ENCODE measurements around the gene FMNL3. TPM values are rescaled to one million over a fixed set of nuclear protein-coding genes. Genes with fewer than 3 reads are reported as not detected.

The FMNL3 gene
- total and polyA plus RNA-seq, 2 of the 8 experiments (the other 6 are each of a cell fraction or from before 2014, with no cell fraction given): 8.6 to 29.0 TPM

- TF ChIP-seq CHD7 (IDR thresholded peaks at IDR 0.05; ENCODE audit: insufficient replicate concordance, low read length): no peak
- no peak for TF ChIP-seq USF2 (IDR thresholded peaks at IDR 0.05; ENCODE audit: low read length)
- TF ChIP-seq, protein P1, sequence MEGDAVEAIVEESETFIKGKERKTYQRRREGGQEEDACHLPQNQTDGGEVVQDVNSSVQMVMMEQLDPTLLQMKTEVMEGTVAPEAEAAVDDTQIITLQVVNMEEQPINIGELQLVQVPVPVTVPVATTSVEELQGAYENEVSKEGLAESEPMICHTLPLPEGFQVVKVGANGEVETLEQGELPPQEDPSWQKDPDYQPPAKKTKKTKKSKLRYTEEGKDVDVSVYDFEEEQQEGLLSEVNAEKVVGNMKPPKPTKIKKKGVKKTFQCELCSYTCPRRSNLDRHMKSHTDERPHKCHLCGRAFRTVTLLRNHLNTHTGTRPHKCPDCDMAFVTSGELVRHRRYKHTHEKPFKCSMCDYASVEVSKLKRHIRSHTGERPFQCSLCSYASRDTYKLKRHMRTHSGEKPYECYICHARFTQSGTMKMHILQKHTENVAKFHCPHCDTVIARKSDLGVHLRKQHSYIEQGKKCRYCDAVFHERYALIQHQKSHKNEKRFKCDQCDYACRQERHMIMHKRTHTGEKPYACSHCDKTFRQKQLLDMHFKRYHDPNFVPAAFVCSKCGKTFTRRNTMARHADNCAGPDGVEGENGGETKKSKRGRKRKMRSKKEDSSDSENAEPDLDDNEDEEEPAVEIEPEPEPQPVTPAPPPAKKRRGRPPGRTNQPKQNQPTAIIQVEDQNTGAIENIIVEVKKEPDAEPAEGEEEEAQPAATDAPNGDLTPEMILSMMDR (IDR thresholded peaks at IDR 0.05; ENCODE audit: control extremely low read depth in 1 of 3, insufficient read depth in 1 of 3, low read depth in 1 of 3, low read length in 3 of 3): peak; percentile 47 to 56 (median 54)
- no peak for TF ChIP-seq ATF3 (IDR thresholded peaks at IDR 0.05; ENCODE audit: insufficient read depth, low read depth, low read length)
- no peak for TF ChIP-seq FOSL1 (IDR thresholded peaks at IDR 0.05; ENCODE audit: insufficient read depth, low read depth, low read length)
Measured at GRCh38 chr12:49623142-49623904, 83.9 kb downstream of the FMNL3 start, which contains the start of gene PRPF40B (continued).

Measured in H1 (cell line).